ENCODE measurements around the gene CDC34.

DNA sequence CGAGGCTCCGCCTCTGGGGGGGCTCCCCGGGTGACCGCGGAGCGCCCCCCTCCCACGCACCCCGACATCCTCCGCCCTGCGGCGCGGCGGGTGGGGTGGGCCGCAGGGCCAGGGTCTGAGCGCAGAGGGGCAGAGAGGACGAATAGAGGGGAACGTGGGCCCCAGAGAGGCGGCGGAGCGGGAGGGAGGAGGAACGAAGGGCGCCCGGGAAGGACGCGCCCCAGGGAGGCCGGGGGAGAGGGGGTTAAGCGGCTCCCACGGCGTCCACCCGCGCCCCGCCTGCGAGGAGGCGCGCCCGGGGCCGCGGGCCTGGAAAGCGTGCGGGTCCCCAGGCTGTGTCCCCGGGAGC is 59.2 kb downstream of the CDC34 start:
- TF ChIP-seq CTCF (IDR thresholded peaks at IDR 0.05): no peak
- no peak for TF ChIP-seq POLR2A (IDR thresholded peaks at IDR 0.05)
